ENCODE results near the gene ZCCHC14. TPM values are rescaled to one million over a fixed set of nuclear protein-coding genes. Genes with fewer than 3 reads are reported as not detected.
A peak's percentile ranks its signal among the peaks of the same experiment; 100 is the strongest.

Gene ZCCHC14
- total RNA-seq, 1 experiment from 2014 or later, result 37.8 TPM

- ATAC-seq (peak; percentile 26; the same call in 1 of the 2 replicates), DNase-seq (ENCODE audit: low read depth, low spot score) (no peak)
- Histone ChIP-seq H3K4me1 (ENCODE audit: control insufficient read depth in 1 of 2, insufficient read depth in 2 of 2, low read length in 2 of 2) (peaks cover 24 to 27% of the 10 kb centered on the region in 2 experiments), H3K9ac (ENCODE audit: low read length) (no peak overlapping the region), H3K36me3 (ENCODE audit: control insufficient read depth in 1 of 2, insufficient read depth in 2 of 2, low read length in 2 of 2) (0 out of 4 replicates have a peak, but pooled peaks cover 0 to 7% of the 10 kb centered on the region in 2 experiments), H3K9me2 (ENCODE audit: insufficient read depth) (no peaks in the 10 kb centered on the region), H3K9me3 (ENCODE audit: control insufficient read depth in 1 of 2, insufficient read depth in 1 of 2, low read depth in 1 of 2, low read length in 2 of 2) (no peaks in the 10 kb centered on the region), H2AFZ (ENCODE audit: low read depth, low read length, poor library complexity, severe bottlenecking) (no peak overlapping the region), H3K4me3 (replicated peaks in 1 of 2; ENCODE audit: low read depth in 1 of 2, low read length in 2 of 2) (no peak overlapping the region), H3K27me3 (ENCODE audit: insufficient read depth, low read length) (no peaks in the 10 kb centered on the region), H3K4me2 (ENCODE audit: low read length) (peak overlapping the region; percentile 5; the same call in 1 of the 2 replicates), H3K27ac (ENCODE audit: low read depth, low read length) (no peak overlapping the region), H4K20me1 (ENCODE audit: insufficient read depth) (peaks cover 11% of the 10 kb centered on the region; the same call in 1 of the 2 replicates), H3K79me2 (ENCODE audit: insufficient read depth, low read length) (peaks cover 96% of the 10 kb centered on the region)
- POLR2A ChIA-PET, result no interaction called here
- intact Hi-C loops (cut with micrococcal nuclease), result no loop called here
- TF ChIP-seq TCF7L2 (IDR thresholded peaks at IDR 0.05; ENCODE audit: borderline replicate concordance, extremely low read depth, insufficient read depth, insufficient read length), result no peak
- TF ChIP-seq, protein P1, sequence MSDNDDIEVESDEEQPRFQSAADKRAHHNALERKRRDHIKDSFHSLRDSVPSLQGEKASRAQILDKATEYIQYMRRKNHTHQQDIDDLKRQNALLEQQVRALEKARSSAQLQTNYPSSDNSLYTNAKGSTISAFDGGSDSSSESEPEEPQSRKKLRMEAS (IDR thresholded peaks at IDR 0.05), result no peak
- no peak for TF ChIP-seq CEBPB (IDR thresholded peaks at IDR 0.05; ENCODE audit: low read depth)
- TF ChIP-seq, protein P2, sequence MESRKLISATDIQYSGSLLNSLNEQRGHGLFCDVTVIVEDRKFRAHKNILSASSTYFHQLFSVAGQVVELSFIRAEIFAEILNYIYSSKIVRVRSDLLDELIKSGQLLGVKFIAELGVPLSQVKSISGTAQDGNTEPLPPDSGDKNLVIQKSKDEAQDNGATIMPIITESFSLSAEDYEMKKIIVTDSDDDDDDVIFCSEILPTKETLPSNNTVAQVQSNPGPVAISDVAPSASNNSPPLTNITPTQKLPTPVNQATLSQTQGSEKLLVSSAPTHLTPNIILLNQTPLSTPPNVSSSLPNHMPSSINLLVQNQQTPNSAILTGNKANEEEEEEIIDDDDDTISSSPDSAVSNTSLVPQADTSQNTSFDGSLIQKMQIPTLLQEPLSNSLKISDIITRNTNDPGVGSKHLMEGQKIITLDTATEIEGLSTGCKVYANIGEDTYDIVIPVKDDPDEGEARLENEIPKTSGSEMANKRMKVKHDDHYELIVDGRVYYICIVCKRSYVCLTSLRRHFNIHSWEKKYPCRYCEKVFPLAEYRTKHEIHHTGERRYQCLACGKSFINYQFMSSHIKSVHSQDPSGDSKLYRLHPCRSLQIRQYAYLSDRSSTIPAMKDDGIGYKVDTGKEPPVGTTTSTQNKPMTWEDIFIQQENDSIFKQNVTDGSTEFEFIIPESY (IDR thresholded peaks at IDR 0.05; ENCODE audit: extremely low read depth, insufficient replicate concordance, low read length), result no peak
- no peak for TF ChIP-seq POLR2AphosphoS5 (IDR thresholded peaks at IDR 0.05; ENCODE audit: low read depth, low read length)
- no peak for TF ChIP-seq YY1 (IDR thresholded peaks at IDR 0.05; ENCODE audit: extremely low read depth, insufficient replicate concordance, low read depth, low read length)
- no peak for TF ChIP-seq RAD21 (IDR thresholded peaks at IDR 0.05; ENCODE audit: low read depth)
- TF ChIP-seq FOSL1 (IDR thresholded peaks at IDR 0.05; ENCODE audit: low read depth), result no peak
- no peak for TF ChIP-seq ZNF274 (IDR thresholded peaks at IDR 0.05; ENCODE audit: low read depth, low read length)
- no TSS peak for BruUV-seq (replicated peaks)
- CTCF ChIA-PET, result no interaction called here
- RAD21 ChIA-PET (ENCODE audit: low non-redundant PET in 1 of 2, low total read pairs in 2 of 2, uncharacterized antibody in 2 of 2, unreplicated experiment in 2 of 2), result no interaction called here
These were observed 116.2 kb downstream of the ZCCHC14 start for GRCh38 chr16:87376660-87377059.

All from HCT116 (cell line).